A673 (cell line): ENCODE data around the gene PDSS1. TPM values are rescaled to one million over a fixed set of nuclear protein-coding genes. Genes with fewer than 3 reads are reported as not detected.

Experiments used
- BruUV-seq: library from RNA; stranded (reverse); fragments of 400-500 nt; replicated peaks from 2 replicates; lab custom pipeline; 2021; lab: Mats Ljungman, UMichigan
- CTCF ChIA-PET: fragments of 300-600 bp; sonication (Branson Sonifier 250); formaldehyde crosslinking; loops from one replicate; lab custom pipeline; 2022; ENCODE audit warnings: antibody characterized with exemption; lab: Charles Lee
- POLR2A ChIA-PET: fragments of 300-600 bp; sonication (Branson Sonifier 250); formaldehyde crosslinking; loops from one replicate; lab custom pipeline; 2022; ENCODE audit warnings: antibody characterized with exemption; ENCODE audit not compliant: low non-redundant PET; lab: Charles Lee
- DNase-seq: peaks from one replicate; pipeline ENCODE4 v3.0.0-alpha.2; 2015; ENCODE audit warnings: low spot score
- H3K27ac ChIP-seq: fragments of 200-600 bp; sonication (generic); 2 replicates; pipeline ENCODE4 v1.5.1; 2016; ENCODE audit warnings: mixed run types, low read depth, mild to moderate bottlenecking, mixed read lengths, antibody characterized with exemption, low read length; ENCODE audit not compliant: poor library complexity, severe bottlenecking
- H3K27me3 ChIP-seq: fragments of 200-600 bp; sonication (generic); replicated peaks from 2 replicates; pipeline ENCODE4 v1.6.1; 2017; ENCODE audit warnings: mixed run types, low read depth, mild to moderate bottlenecking, mixed read lengths, antibody characterized with exemption, low read length; ENCODE audit not compliant: insufficient read depth, poor library complexity
- H3K36me3 ChIP-seq: fragments of 200-600 bp; sonication (generic); 2 replicates; pipeline ENCODE4 v1.6.1; 2016; ENCODE audit warnings: mixed run types, mild to moderate bottlenecking, mixed read lengths, antibody characterized with exemption, low read length; ENCODE audit not compliant: insufficient read depth, poor library complexity, severe bottlenecking
- H3K4me1 ChIP-seq: fragments of 200-600 bp; sonication (generic); 2 replicates; pipeline ENCODE4 v1.6.1; 2017; ENCODE audit warnings: mixed run types, mild to moderate bottlenecking, mixed read lengths, antibody characterized with exemption, low read length; ENCODE audit not compliant: insufficient read depth, poor library complexity, severe bottlenecking
- H3K4me3 ChIP-seq: fragments of 200-600 bp; sonication (generic); 2 replicates; pipeline ENCODE4 v1.5.1; 2016; ENCODE audit warnings: low read depth, mixed run types, mild to moderate bottlenecking, mixed read lengths, low read length; ENCODE audit not compliant: poor library complexity, severe bottlenecking
- H3K9me3 ChIP-seq: fragments of 200-600 bp; sonication (generic); 2 replicates; pipeline ENCODE4 v1.6.1; 2016; ENCODE audit warnings: mixed run types, low read depth, mild to moderate bottlenecking, mixed read lengths, antibody characterized with exemption, low read length; ENCODE audit not compliant: poor library complexity, severe bottlenecking
- EZH2 ChIP-seq: fragments of 200-600 bp; sonication (generic); IDR thresholded peaks from 2 replicates; pipeline ENCODE4 v1.6.1; 2017; ENCODE audit warnings: borderline replicate concordance, low read depth, mild to moderate bottlenecking, mixed read lengths, antibody characterized with exemption, low read length; ENCODE audit not compliant: poor library complexity, severe bottlenecking
- intact Hi-C: fragments of 100-400 bp; cut with micrococcal nuclease; formaldehyde crosslinking; loops from one replicate; pipeline ENCODE4 v1.10.0; 2022; ENCODE audit not compliant: unreplicated experiment
- total RNA-seq: library from RNA; stranded (reverse); gene quantifications from 2 replicates; pipeline ENCODE4 v1.2.3, GENCODE V29; 2021
- TF ChIP-seq, protein P1 (sequence below): fragments of 300-800, 200-600 bp; sonication (generic); conservative IDR thresholded peaks from 2 replicates; pipeline ENCODE4 v1.5.1; 2017; ENCODE audit warnings: low read depth, mild to moderate bottlenecking, antibody characterized with exemption, low read length, moderate library complexity, mixed read lengths

PDSS1 gene
- total RNA-seq, 1 experiment from 2014 or later = 55.4 TPM

DNA sequence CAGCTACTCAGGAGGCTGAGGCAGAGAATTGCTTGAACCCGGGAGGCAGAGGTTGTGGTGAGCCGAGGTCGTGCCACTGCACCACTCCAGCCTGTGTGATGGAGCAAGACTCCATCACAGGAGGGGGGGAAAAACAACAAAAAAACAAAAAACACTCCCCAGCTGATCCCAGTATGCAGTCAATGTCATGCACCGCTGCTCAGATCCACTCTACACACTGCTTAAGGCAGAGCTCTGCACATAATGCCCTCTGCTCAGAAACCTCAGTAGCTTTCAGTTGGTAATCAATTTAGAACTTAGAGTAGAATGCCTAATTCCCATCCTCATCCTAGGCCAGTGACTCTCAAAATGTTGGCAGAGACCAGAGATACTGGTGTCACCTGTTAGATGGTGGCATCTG lies 43.9 kb downstream of the PDSS1 start:
- TF ChIP-seq EZH2 = no peak
- TF ChIP-seq, protein P1, sequence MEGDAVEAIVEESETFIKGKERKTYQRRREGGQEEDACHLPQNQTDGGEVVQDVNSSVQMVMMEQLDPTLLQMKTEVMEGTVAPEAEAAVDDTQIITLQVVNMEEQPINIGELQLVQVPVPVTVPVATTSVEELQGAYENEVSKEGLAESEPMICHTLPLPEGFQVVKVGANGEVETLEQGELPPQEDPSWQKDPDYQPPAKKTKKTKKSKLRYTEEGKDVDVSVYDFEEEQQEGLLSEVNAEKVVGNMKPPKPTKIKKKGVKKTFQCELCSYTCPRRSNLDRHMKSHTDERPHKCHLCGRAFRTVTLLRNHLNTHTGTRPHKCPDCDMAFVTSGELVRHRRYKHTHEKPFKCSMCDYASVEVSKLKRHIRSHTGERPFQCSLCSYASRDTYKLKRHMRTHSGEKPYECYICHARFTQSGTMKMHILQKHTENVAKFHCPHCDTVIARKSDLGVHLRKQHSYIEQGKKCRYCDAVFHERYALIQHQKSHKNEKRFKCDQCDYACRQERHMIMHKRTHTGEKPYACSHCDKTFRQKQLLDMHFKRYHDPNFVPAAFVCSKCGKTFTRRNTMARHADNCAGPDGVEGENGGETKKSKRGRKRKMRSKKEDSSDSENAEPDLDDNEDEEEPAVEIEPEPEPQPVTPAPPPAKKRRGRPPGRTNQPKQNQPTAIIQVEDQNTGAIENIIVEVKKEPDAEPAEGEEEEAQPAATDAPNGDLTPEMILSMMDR = no peak
- Histone ChIP-seq H3K4me3 (no peak overlapping the region), H3K9me3 (no peaks in the 10 kb centered on the region), H3K27ac (no peak overlapping the region), H3K27me3 (no peaks in the 10 kb centered on the region), H3K36me3 (peaks cover 84% of the 10 kb centered on the region), H3K4me1 (no peaks in the 10 kb centered on the region)
- intact Hi-C loops = no loop called here
- BruUV-seq = no TSS peak
- DNase-seq = no peak
- ChIA-PET CTCF (no interaction called here), POLR2A (no interaction called here)

DNA sequence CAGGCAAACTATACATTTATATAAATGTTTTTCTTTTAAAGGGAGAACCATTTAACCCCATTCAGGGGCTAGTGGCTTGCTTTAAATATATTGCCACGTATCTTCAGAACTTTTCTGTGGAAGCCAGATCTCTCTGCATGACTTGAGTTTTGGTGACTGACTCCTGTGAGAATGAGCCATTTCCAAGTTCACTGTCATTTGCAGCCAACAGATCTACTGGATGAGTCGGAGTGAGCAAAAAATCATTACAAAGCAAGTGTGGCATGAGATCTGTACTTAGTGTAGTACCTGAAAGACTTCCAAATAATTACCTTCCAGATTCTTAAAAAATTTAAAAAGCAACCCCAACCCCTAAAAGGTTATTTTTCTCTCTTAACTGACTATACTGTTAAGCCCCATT lies 45.6 kb downstream of the PDSS1 start:
- no peak for TF ChIP-seq EZH2
- TF ChIP-seq, protein P1 = no peak
- BruUV-seq = no TSS peak
- Histone ChIP-seq H3K4me3 (no peak overlapping the region), H3K4me1 (no peaks in the 10 kb centered on the region), H3K36me3 (peaks cover 89% of the 10 kb centered on the region), H3K27ac (peak overlapping the region; percentile 22), H3K9me3 (no peaks in the 10 kb centered on the region), H3K27me3 (no peaks in the 10 kb centered on the region)
- intact Hi-C loops = no loop called here
- no peak for DNase-seq
- ChIA-PET POLR2A (no interaction called here), CTCF (no interaction called here)

DNA sequence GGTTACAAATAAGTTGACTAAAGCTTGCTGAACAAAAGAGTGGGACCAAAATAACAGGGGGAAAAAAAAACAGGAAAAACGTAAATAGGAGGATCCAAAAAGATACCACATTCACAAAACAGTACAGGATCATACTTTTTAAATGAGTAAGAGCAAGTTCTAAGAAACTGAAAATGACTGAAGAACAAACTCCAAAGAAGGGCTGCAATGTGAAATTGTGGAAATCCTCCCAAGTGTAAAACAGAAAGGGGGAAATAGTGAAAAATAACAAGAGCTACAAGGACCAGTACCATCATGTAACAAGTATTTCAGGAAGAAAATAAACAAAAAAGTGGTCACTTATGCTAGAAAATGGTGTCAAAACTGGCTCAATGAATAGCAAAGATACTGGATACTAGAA lies 46.3 kb downstream of the PDSS1 start:
- H3K9me3 ChIP-seq = no peaks in the 10 kb centered on the region
- no peak for TF ChIP-seq EZH2
- TF ChIP-seq, protein P1 = no peak
- peak overlapping the region; percentile 22 for H3K27ac ChIP-seq
- ChIA-PET CTCF (no interaction called here), POLR2A (no interaction called here)
- TSS peak; percentile 12 for BruUV-seq
- no peaks in the 10 kb centered on the region for H3K4me1 ChIP-seq
- H3K27me3 ChIP-seq = no peaks in the 10 kb centered on the region
- no peak for DNase-seq
- no peak overlapping the region for H3K4me3 ChIP-seq
- H3K36me3 ChIP-seq = peaks cover 90% of the 10 kb centered on the region
- intact Hi-C loops = no loop called here
